ENCODE results near the gene HAND2.

Gene HAND2

GRCh38 chr4:173521467-173522159 lies 8.4 kb downstream of the HAND2 start:
- no peak for DNase-seq (ENCODE audit: extremely low read depth in 1 of 2, low read depth in 1 of 2)

- DNase-seq (ENCODE audit: extremely low read depth in 1 of 2, low read depth in 1 of 2): no peak
Observed at GRCh38 chr4:173520921-173521466, 9.0 kb downstream of the HAND2 start.

- no peak for DNase-seq (ENCODE audit: extremely low read depth in 1 of 2, low read depth in 1 of 2)
Observed at GRCh38 chr4:173519111-173520101, 10.6 kb downstream of the HAND2 start.

GRCh38 chr4:173518425-173519102 lies 11.5 kb downstream of the HAND2 start:
- DNase-seq (ENCODE audit: extremely low read depth in 1 of 2, low read depth in 1 of 2): no peak

- DNase-seq (ENCODE audit: extremely low read depth in 1 of 2, low read depth in 1 of 2): no peak
Observed at GRCh38 chr4:173517781-173518424, 12.1 kb downstream of the HAND2 start.

GRCh38 chr4:173516621-173517524 lies 13.2 kb downstream of the HAND2 start:
- DNase-seq (ENCODE audit: extremely low read depth in 1 of 2, low read depth in 1 of 2): no peak

- no peak for DNase-seq (ENCODE audit: extremely low read depth in 1 of 2, low read depth in 1 of 2)
Observed at GRCh38 chr4:173515458-173515857, 14.6 kb downstream of the HAND2 start.

- DNase-seq (ENCODE audit: extremely low read depth in 1 of 2, low read depth in 1 of 2): no peak
Observed at GRCh38 chr4:173514641-173515217, 15.3 kb downstream of the HAND2 start.

- no peak for DNase-seq (ENCODE audit: extremely low read depth in 1 of 2, low read depth in 1 of 2)
Observed at GRCh38 chr4:173513651-173514050, 16.4 kb downstream of the HAND2 start.

- DNase-seq (ENCODE audit: extremely low read depth in 1 of 2, low read depth in 1 of 2): no peak
Observed at GRCh38 chr4:173511787-173512361, 18.2 kb downstream of the HAND2 start.

GRCh38 chr4:173509036-173510001 lies 20.7 kb downstream of the HAND2 start:
- DNase-seq (ENCODE audit: extremely low read depth in 1 of 2, low read depth in 1 of 2): no peak

GRCh38 chr4:173508386-173509035 lies 21.5 kb downstream of the HAND2 start:
- DNase-seq (ENCODE audit: extremely low read depth in 1 of 2, low read depth in 1 of 2): no peak

- no peak for DNase-seq (ENCODE audit: extremely low read depth in 1 of 2, low read depth in 1 of 2)
Observed at GRCh38 chr4:173507471-173508385, 22.3 kb downstream of the HAND2 start.

GRCh38 chr4:173506597-173507211 lies 23.3 kb downstream of the HAND2 start:
- DNase-seq (ENCODE audit: extremely low read depth in 1 of 2, low read depth in 1 of 2): no peak

- DNase-seq (ENCODE audit: extremely low read depth in 1 of 2, low read depth in 1 of 2): no peak
Observed at GRCh38 chr4:173505924-173506518, 24.0 kb downstream of the HAND2 start.

Measured in activated CD8-positive, alpha-beta memory T cell treated with anti-CD3 and anti-CD28 coated beads for 1 hour (primary cell).